ENCODE data around the gene ZNF862.

ZNF862 gene

DNA sequence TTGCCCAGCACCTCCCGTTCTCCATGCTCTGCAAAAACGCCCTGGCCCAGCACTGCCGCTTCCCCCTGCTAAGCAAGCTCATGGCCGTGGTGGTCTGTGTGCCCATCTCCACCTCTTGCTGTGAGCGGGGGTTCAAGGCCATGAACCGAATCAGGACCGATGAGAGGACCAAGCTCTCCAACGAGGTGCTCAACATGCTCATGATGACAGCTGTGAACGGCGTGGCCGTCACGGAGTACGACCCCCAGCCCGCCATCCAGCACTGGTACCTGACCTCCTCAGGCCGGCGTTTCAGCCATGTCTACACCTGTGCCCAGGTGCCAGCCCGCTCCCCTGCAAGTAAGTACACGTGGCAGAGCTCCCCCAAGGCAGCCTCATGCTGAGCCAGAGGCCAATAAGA, 24.0 kb downstream of the ZNF862 start:
- intact Hi-C loops (cut with DNase I), result no loop called here
- peak in 1 of 10 donors; percentile 74 for DNase-seq

DNA sequence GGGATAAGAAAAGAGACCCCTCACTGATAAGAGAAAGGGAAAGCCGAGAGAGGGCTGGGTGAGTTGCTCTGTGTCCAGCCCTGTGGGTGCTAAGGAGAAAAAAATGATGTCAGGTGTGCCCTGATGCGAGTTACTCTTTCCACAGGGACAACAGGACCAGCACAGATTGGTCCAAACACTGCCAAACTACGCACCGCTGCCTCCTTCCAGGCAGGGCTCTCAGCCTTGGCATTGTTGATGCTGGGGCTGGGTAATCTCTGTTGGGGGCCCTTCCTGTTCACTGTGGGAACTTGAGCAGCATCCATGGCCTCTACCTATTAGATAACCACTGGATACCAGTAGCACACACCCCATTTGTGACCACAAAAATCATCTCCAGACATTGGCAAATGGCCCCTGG, 25.3 kb downstream of the ZNF862 start:
- peak in 1 of 10 donors; percentile 51 for DNase-seq
- intact Hi-C loops (cut with DNase I), result no loop called here

DNA sequence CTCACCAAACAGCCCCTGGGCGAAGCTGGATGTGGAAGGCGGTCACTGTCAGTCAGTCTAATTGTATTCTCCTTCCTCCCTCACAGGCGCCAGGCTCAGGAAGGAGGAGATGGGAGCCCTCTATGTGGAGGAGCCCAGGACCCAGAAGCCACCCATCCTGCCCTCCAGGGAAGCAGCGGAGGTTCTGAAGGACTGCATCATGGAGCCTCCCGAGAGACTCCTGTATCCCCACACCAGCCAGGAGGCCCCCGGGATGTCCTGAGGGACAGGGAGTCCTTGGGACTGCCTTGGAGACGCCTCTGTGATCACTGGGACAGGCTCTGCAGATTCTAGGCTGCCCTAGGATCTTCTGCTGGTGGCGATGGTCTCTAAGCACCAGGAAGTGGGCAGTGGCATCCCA, 25.8 kb downstream of the ZNF862 start:
- intact Hi-C loops (cut with DNase I), result no loop called here
- peak in 1 of 10 donors; percentile 55 for DNase-seq

DNA sequence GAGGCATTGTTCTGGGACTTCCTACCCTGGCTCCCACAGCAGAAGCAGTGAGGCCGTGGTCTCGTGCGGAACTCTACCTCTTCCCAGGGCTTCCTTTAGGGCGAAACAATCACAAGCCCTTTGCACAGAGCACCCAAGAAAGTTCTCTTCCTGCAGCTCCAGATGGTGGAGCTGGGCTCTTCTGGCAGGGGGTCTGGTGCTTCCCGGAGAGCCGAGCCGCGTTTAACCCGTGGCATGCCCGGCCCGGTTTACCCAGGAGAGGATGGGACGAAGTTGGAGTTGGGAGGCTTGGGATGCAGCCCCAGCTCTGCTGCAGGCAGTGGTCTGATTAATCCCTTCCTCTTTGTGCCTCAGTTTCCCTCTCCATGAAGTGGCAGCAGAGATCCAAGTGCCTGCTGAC, 26.6 kb downstream of the ZNF862 start:
- DNase-seq, result peak in 1 of 10 donors; percentile 46
- intact Hi-C loops (cut with DNase I), result no loop called here

DNA sequence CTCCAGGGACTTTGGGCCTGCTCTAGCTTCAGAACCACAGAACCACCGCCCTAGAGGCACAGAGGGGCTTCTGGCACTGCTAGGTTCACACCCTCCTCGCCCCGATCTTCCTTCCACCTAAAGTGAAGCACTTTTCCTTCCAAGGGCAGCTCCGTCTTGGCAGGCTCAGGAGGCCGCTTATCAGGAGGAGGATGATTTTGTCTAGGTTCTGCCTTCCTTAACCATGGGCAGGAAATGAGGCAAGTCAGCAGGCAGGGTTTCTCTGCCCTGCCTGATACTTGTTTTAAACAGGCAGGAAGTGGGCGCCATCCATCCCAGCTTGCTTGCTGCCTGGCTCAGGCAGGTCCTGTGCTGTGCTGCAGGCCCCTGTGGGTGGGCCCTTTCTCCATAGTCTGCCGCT, 27.3 kb downstream of the ZNF862 start:
- DNase-seq, result peak in 1 of 10 donors; percentile 62

GRCh38 chr7:149866139-149866778, 28.1 kb downstream of the ZNF862 start:
- intact Hi-C loops (cut with DNase I), result no loop called here
- DNase-seq, result peak in 1 of 10 donors; percentile 67

More for the DNA sequence above, 27.3 kb downstream of the ZNF862 start:
- intact Hi-C loops (cut with DNase I), result no loop called here

- intact Hi-C loops (cut with DNase I), result no loop called here
- DNase-seq, result peak in 1 of 10 donors; percentile 74
Measured at GRCh38 chr7:149866779-149867447, 28.7 kb downstream of the ZNF862 start.

- peak in 1 of 10 donors; percentile 60 for DNase-seq
- intact Hi-C loops (cut with DNase I), result no loop called here
Measured at GRCh38 chr7:149867762-149868622, 29.8 kb downstream of the ZNF862 start.

GRCh38 chr7:149868623-149869290, 30.6 kb downstream of the ZNF862 start:
- intact Hi-C loops (cut with DNase I), result no loop called here
- DNase-seq, result peak in 1 of 10 donors; percentile 80

DNA sequence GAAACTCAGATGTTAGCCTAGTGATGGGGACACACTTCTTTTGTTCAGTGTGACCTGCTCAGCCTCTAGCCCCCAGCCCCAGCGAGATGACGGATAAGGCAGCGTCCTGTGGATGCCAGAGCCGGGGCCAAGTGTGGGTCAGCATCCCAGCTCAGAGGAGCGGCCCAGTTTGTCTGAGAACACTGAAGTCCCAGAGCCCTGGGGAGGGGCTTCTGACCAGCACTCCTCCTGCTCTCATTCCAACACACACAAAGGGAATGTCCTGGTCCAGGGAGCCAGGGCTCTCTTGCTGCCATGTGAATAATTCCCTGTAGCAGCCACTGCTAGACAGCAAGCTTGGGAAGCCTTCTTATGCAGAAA, 31.1 kb downstream of the ZNF862 start:
- intact Hi-C loops (cut with DNase I), result no loop called here
- peak in 1 of 10 donors; percentile 78 for DNase-seq

DNA sequence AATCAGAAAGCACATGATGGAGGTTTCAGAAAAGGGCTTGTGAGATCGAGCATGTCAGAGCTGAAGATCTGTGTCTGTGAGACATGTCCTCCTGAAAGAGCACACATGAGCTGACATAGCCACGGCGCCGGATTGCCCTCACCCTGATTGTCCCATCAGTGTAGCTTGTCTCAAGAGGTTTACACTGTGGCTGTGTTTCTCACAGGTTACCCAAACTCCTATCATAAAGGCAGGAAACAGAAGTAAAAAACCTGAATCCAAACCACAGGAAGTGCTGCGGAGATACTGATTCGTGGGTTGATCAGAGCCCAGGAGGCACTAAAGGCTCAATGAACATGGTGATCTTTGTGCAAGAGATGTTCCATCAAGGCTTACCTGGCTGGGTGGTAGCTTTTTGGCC, 31.7 kb downstream of the ZNF862 start:
- DNase-seq, result peak in 1 of 10 donors; percentile 34
- intact Hi-C loops (cut with DNase I), result loop anchor here (10.0 kb wide), 1 partner anchor 515 kb away; no protein-coding TSS in a partner anchor

DNA sequence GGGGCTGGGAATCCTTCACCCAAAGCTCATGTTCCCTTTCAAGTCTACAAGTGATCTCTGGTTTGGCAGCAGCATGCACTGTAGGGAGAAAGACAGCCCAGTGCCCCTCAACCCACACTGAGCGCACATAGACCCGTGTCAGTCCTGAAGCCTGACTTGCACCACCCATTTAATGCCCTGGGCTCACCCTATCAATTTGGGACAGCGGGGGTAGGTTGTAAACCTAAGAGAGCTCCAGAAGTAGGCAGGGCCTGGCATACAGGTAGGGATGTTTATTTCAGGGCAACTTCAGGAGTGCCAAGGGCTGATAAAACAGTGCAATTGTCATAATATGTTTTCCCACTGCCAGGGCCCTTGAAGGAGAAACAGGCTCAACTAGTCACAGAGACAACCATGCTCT, 32.1 kb downstream of the ZNF862 start:
- intact Hi-C loops (cut with DNase I), result loop anchor here (10.0 kb wide), 1 partner anchor 515 kb away; no protein-coding TSS in a partner anchor
- peak in 1 of 10 donors; percentile 27 for DNase-seq

DNA sequence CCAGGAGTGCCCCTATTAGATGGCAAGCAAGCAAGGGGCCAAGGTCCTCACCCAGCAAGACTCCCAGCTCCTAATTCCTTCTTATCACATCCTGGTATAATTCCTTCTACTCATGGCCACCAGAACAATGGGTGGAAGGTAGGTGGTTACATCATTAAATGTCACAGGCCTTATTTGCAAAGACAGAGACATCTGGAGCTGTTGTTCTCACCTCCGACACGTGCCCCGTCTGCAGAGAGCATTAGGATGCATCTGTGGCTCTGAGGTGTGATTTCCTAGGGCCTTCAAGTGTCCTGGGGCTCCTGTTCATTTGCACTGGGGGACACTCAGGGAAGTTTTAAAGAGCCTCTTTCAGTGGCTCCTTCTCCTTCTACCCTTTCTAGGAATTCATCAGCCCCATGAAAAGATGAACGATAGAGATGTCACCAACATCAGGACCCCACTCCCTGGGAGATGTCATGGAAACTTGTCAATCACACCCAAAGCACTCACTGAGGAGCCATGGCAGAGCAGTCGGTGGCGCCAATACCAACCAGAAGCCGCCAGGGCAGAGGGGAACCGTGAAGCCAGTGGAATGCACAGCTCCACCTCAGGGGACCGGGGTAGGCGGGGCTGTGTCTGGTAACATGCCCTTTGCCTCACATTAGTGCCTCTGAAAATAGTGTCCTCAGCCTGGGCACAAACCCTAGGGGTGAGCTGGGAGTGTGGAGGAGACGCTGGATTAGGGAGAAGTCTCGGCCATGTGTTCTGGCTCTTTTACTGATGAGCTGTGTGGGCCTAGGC, 32.7 kb downstream of the ZNF862 start:
- peak in 1 of 10 donors; percentile 27 for DNase-seq
- intact Hi-C loops (cut with DNase I), result loop anchor here (10.0 kb wide), 1 partner anchor 514 kb away; no protein-coding TSS in a partner anchor

DNA sequence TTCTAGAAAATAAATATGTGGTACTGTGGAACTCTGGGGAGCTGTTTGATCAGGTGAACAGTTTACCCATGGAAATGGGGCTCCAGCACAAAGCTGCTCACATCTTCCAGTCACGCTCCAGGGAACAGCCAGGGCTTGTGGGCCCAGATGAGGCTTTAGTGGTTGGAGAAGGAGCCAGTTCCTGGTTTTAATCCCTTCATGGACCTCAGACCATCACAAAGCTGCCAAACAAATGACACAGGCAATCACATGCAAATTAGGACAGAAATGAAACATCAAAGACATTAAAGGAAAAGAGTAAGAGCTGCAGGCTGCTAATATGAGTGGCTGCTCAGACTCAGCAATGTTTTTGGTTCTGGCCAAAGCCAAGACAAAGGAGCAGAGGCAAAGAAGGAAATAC, 33.4 kb downstream of the ZNF862 start:
- intact Hi-C loops (cut with DNase I), result loop anchor here (10.0 kb wide), 1 partner anchor 513 kb away; no protein-coding TSS in a partner anchor

GRCh38 chr7:149872419-149873073, 34.4 kb downstream of the ZNF862 start:
- peak; percentile 64 to 96 (median 78) for DNase-seq
- intact Hi-C loops (cut with DNase I), result loop anchor here (1.0 to 10.0 kb wide), 2 partner anchors 34 to 512 kb away; partner anchors contain the start of gene ZNF862

More for the DNA sequence above, 33.4 kb downstream of the ZNF862 start:
- no peak for DNase-seq

DNA sequence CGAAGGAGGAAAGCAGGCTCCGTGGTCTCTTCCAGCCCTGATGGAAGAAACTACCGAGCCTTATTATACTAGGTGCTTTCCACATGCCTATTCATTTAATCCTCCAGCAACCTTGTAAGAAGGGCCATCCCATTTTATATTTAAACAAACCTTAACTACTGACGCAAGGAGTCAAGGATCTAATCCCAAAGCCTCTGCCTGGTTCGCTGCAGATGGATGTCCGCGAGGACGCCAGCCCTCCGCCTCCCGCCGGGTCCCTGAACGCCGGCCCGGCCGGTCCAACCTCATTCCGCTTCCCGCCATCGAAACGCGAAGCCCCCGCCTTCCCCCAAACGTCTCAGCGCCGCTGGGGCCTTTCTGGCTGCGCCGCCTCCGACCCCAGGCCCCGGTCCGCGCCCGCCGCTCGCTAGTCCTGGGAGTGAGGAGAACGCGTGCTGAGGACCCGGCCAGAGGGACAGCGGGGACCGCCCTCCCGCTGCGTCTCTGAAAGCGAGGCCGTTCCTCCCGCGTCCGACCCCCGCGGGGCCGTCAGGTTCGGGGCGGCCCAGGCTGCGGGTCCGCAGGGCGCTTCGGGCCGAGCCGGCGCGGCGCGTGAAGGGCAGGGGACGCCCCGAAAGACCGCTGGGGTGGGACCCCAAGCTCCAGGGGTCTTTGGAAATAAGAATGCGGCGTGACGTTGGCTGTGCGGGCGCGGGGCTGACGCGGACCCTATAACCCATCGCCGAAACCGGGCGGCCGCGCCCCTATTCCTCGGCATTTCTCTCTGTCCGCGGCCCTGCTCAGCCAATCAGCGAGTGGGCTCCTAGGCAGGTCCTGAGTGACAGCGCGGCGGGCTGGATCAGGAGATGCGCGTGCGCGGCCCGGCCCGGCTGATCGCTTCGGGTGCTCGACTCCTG, 35.1 kb downstream of the ZNF862 start, which contains the start of gene ATP6V0E2:
TSS of gene ATP6V0E2 (plus strand) at position 896 of the 896 bp plus-strand sequence. CDS start 97 bp downstream, outside the sequence.
- intact Hi-C loops (cut with DNase I), result loop anchor here (1.0 to 10.0 kb wide), 2 partner anchors 35 to 511 kb away; partner anchors contain the start of gene ZNF862
- DNase-seq, result peak; percentile 94 to 99 (median 97)

- peak in 1 of 10 donors; percentile 74 for DNase-seq
- intact Hi-C loops (cut with DNase I), result loop anchor here (1.0 to 10.0 kb wide), 2 partner anchors 36 to 511 kb away; partner anchors contain the start of gene ZNF862
Measured at GRCh38 chr7:149873970-149874643, 35.9 kb downstream of the ZNF862 start.

All from posterior cingulate gyrus (tissue), 11 donors.